Measurements from ENCODE around the gene ARL14.
"Not testable (repeated sequence)": the region's sequence is repeated elsewhere in the genome, so short reads cannot be mapped to it uniquely, and the experiment has no call there.

Gene ARL14

DNA sequence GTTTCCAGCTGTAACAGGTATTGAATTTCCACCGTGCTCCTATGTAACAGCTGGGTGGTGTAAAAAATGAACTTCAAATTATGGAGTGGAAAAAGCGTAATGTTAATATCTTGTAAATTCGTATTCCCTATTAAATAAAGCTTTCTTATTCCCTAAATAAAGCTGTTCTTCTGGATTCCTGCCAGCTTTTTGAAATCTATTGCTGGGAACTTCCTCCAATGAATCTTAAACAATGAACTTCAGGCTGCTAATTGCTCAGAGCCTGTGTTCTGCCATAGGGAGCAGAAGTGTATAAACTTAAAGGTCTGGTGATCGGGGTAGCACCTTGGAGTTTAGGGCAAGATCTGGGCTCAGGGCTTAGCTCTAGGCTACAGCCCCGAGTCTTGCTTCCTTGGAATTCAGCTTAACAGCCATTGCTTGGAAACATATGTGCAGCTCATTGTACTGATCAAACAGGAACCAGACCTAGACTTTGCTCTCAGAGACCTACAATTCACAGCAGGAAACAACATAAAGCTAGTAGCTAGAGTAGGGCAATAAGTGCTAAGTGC is 1.4 kb downstream of the ARL14 start:
- DNase-seq = no peak

DNA sequence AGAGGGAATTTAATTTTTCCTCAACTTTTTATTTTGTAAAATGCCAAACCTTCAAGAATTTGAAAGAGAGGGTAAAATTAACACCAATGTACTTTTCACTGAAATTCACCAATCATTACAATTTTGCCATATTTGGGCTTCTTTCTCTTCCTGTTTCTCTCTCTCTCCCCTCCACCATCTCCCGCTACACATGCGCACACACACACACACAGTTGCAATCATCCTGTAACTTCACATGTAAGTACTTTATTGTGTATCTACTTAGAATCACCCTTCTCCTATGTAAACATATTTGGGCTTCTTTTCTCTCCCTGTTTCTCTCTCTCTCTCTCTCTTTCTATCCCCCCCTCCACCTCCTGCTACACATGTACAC is 7.4 kb downstream of the ARL14 start:
- DNase-seq = no peak

DNA sequence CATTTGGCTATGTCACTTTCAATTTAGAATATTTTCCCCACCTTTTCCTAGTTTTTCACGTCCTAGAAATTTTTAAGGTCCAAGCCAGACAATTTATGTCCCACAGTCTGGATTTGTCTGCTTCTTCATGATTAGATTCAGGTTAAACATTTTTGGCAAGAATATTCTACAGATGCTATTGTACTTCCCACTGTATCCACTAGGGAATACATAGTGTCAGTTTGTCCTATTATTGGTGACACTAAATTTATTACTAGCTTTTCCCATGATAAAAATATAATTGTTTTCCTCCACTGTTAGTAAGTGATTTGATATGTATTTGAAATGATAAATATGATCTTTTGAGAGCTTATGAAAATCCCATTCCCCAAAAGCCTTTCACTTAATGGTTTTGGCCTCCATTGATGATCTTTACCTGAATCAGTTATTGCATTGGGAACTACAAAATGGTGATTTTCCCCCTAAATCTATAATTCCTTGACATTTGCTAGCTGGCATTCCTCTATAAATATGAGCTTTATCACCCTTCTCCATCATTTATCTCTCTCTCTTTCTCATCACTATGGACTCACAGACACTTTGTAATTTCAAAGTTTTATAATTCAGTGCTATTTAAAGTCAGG is 8.3 kb downstream of the ARL14 start:
- no peak for DNase-seq

DNA sequence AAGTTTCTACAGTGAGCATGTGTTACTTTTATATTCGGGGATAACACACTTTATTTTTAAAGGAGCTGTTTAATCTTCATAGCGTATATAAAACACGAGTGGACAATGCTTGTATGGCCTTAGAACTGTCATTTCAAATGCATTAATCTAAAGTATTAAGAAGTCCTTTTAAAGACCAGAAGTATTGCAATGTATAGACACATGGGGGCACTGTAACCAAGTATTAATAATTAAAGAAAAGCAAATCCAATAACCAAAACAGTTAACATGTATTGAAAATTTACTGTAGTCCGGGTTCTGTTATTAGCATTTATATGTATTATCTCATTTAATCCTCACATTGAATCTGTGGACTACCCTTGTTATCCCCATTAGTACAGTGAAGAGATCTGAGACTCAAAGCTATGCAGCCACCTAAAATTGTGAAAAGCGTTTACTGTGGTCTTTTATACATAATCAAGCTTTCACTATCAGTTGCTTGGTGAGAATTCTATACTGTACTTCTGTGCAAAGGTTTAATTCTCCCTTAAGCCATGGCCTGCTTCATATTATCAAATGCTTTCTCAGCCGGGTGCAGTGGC is 10.1 kb downstream of the ARL14 start:
- DNase-seq = no peak

DNA sequence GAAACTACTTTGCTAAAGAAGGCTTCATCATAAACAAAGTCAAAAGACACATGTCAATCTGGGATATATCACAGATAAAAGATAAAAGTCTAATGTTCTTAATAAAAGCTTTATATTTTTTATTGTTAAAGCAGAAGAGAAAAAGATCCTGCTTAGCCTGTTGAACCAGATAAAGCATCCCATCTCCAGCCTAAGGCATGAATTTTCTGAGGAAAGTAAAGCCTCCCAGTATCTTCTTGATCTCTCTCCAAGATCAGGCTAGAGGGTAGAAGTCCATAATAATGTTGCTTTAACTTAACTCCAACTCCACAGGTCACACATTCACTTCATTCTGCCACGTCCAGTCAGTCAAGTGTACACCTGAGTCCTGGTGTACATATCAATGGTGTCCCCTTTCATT is 14.2 kb downstream of the ARL14 start:
- no peak for DNase-seq

DNA sequence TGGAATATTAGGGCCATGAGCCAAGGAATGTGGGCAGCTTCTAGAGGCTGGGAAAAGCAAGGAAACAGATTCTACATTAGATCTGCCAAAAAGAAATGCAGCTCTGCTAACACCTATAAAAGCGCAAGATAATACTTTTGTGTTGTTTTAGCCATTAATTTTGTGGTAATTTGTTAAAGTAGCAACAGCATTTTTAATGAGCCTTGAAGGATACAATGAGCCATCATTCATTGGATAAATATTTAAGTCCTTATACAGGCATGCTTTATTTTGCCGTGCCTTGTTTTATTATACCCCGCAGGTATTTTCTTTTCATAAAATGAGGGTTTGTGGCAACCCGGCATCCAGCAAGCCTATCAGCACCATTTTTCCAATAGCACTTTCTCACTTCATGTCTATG is 15.0 kb downstream of the ARL14 start:
- DNase-seq = no peak

DNA sequence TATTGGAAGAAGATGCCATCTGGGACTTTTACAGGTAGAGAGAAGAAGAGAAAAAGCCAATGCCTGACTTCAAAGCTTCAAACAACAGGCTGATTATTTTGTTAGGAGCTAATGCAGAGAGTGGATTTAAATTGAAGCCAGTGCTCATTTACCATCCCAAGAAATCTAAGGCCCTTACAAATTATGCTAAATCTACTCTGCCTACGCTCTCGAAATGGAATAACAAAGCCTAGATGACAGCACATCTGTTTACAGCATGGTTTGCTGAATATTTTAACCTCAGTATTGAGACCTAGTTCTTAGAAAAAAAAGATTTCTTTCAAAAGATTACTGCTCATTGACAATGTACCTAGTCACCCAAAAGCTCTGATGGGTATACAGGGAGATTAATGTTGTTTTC is 16.2 kb downstream of the ARL14 start:
- no peak for DNase-seq

DNA sequence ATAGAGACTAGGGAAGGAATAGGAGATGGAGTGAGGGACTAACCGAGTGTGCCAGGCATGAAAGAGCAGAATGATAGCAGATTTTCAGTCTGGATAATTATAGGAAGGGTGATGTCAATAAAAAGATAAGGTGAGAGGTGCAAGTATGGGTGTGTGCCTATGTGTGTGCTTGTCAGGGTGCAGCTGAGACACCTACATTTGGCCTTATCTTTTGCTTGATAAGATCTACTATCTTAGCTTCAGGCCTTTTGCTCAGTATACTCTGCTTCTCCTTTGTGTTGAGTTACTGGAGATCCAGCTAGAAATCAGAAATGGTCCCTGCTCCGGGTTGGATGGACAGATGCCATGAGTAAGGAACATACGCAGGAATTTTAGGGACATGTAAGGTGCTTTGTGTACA is 17.4 kb downstream of the ARL14 start:
- no peak for DNase-seq

DNA sequence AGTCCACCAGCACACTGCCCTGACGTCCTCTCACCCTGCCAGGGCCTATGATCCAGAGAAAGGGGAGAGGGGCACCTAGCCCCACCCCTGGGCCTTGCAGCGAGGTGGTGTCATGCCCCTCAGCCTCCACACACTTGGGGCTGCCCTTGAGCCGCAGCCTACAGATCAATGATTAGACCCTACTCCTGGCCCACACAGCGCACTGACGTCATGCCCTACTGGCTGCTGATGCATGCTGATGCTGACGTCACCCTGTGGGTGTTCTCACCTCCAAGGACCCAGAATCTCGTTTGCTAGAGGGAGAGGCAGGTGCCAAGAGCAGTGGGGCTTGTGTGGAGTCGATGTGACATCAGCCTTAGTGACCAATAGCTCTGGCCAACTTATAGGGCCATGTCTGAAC is 18.0 kb downstream of the ARL14 start:
- DNase-seq = no peak

DNA sequence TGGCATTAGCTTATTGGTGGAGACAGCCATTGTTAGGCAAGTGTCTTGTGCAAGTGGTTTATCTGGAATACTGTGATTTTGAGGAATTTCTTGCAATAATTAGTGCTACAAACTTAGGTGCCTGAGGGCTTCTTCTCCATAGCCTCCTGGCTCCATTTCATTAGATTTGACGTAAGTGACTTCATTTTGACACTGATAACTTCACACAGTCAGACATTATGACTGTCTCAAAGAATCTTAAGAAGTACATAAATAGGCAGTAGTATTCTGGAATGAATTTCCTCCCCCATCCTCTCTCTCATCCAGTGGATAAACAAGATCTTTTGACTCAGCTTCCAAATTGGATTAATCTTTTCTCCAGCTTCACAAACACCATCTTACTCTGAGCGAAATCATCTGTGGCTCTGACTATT is 19.0 kb downstream of the ARL14 start:
- DNase-seq = no peak

DNA sequence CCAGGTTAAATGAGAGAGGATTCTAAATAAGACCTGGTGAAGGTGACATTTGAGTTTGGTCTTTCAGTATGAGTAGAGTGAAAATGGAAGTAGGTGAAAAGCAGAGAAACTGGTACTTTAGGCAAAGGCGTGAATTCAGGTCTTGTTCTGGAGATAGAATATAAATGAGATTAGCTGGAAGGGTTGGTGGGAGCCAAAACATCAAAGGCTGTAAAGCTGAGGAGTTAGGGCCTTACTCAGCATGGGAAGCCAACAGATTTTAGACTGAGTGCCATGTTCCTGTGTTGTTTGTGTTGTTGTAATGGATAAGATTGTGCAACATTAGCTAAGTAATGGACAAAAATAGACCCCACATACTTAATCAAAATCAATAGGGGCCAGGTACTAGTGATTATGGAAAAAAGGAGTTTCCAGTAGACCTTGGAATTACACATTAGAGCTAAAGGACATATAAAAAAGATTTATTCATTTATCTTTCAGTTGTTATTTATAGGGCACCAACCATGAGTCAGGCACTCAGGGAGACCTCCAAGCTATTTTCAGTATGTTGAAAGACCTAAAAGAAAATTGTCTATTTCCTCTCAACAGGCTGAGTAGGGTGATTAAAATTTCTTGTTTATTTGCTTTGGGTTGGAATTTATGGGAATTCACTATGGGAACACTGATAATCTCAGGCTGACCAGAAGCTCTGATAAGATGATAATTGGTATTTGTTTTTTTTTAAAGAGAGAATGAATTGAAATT is 20.8 kb downstream of the ARL14 start:
- no peak for DNase-seq

DNA sequence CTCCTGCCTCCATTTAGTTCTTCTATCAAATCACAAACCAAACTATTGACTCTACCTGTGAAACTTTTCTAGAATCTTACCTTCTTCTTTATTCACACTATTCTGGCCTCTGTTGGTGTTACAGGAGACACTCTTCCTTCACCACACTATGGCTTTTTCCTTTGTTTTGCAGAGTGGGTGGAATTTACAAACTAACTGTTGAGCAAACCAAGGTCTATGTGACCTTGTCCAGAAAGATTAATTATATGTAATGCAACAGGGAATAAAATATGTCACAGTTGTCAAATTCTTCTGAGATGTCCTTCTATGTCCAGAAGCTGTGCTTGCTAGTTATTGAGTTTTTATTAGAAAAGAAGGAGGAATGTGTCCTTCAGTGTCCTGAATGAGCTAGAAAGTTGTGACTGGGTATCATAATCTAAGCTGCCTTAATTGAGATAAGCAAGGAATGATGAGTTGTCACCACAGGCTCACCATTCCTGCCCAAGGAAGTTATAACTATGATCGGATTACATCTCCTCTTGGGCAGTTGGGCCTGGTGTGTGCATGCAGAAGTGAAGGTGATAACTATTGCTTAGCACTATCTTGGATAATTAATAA is 21.7 kb downstream of the ARL14 start:
- DNase-seq = no peak

DNA sequence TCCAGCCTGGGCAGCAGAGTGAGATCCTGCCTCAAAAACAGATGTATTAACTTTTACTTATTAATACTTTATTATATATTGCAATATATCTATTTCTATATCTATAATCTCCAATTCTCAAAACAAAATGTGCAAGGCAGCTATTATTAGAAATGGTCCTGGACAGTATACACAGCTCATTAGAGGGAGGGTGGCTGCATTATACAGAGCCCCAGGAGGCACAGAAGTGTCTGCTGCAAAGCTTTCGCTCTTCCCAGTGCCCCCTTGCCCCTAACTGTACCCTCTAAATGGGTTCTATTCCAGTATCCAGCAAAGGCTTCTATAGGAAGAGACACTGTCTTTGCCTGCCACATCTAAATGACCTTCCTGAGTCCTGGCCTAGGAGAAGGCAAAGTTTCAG is 24.5 kb downstream of the ARL14 start:
- no peak for DNase-seq

DNA sequence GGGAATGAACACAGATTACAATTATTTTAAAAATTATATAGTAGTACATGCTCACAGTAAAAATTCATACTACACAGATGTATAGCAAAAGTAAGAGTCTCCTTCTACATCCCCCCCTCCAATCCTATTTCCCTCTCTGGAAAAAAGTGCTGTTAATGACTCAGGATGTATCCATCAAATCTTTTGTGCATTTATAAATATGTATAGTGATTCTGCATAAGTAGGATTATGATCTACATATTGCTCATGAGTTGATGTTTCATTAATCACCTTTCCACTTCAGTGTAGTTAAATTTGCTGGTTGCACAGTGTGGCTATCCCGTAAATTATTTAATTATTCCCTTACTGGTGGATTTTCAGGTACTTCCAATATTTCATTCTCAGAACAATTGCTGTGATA is 25.3 kb downstream of the ARL14 start:
- no peak for DNase-seq

DNA sequence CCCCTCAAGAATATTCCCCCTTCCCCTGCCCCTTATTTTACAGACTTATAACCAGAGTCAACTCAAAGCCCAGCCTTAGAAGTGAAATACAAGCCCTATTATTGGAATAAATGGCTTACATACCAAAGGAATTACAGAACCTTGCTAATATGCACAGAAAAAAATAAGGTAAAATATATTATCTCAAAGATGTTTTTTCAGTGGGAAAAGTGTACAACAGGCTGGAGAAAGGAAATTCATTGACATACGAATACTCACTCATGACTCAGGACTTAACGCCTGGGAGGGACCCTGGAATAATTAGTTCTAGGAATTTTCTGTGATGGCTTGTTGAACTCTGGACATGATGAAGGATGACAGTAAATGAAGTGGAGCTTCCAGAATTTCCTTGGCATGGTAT is 27.0 kb downstream of the ARL14 start:
- no peak for DNase-seq

DNA sequence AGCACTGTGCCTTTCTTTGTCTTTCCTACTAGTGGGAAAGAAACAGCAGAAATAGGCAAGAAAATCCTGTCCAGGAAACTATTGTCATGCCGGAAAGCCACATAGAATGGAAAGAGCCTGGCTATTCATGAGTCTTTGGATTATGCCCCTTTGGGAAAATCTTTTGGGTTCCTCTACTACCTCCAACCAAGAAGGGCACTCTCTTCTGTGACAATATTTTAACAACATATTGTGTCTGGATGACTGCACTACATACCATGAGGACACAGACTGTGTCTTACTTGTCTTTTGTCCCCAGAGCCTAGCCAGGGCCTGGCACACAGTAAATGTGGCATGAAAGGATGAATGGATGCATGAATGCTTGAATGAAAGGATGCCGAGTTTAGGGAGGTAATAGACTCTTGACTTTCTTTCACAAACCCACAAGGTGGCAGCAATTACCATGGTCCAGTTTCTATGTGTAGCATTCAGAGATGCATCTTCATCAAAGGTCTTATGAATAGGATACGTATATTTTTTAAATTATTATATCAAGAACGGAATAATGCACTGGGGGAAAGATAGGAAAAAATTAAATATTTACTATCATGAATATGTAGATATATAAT is 30.3 kb downstream of the ARL14 start:
- no peak for DNase-seq

DNA sequence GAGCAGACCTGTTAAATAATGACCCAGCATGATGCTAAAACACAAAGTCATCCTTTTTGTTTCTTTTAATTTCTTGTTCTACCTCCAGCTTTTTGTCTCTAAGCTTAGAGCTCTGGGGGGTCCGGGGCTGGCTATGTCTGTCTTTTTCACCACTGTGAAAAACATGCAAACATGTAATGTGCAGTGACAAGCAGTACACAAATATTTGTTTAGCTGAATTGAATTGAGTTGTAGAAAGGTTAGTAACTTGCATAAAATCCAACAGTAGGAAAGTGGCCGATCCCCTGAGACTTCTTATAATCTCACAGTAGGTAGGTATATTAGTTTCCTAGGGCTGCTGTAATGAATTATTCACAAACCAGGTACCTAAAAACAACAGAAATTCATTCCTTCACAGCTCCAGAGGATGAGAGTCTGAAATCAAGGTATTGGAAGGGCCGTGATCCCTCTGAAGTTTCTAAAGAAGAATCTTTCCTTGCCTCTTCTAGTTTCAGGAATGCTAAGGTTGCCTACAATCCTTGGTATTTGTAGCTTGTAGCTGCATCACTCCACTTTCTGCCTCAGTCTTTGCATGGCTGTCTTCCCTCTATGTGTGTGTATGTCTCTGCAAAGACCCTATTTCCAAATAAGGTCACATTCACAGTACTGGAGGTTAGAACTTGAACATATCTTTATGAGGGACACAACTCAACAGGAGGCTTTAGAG is 32.7 kb downstream of the ARL14 start:
- no peak for DNase-seq

DNA sequence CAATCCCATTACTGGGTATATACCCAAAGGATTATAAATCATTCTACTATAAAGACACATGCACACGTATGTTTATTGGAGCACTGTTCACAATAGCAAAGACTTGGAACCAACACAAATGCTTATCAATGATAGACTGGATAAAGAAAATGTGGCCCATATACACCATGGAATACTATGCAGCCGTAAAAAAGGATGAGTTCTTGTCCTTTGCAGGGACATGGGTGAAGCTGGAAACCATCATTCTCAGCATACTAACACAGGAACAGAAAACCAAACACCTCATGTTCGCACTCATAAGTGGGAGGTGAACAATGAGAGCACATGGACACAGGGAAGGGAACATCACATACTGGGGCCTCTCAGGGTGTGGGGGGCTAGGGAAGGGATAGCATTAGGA is 36.2 kb downstream of the ARL14 start:
- DNase-seq = not testable (repeated sequence)

DNA sequence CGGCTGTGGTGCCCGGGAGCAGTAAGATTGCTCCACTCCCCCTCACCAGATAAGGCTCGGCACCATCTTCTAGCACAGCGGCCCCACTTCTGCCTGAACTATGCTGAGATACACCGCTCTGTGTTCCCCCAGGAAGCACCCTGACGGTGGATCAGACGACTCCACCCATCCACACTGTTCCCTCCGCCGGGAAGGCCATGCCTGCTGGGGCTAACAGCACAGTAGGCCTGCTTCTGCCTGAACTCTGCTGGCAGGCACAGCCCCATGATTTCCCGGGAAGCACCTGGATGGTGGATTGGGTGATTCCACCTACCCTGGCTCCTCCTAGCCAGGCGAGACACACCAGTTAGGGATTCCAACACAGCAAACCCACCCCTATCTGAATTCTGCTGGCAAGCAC is 42.8 kb downstream of the ARL14 start:
- DNase-seq = no peak

DNA sequence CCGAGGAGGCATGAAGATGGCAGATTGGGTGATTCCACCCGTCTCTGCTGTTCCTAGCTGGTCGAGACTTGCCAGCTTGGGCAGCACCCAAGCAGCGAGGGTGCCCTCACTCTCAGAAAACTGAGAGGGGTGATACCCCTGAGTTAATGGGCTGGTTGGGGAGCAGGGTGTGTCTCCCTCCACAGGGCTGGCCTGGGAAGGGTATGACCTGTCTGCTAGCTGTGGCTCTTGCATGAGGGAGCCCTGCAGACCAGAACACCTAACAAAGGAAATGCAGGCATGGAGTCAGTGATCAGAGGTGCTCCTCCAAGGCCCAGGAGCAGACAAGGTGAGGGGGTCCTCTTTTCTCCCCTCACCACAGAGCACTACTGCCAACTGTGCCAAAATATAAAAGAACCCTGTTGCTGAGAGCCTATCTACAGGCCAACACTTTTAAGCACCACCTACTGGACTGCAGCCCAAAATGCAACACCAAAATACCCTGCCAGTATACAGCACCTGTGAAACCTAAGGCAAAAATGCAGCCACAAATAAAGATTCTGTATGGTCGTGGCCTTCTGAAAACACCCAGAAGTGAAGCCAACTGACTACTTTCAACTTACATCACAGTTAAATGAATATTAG is 43.3 kb downstream of the ARL14 start:
- DNase-seq = no peak

DNA sequence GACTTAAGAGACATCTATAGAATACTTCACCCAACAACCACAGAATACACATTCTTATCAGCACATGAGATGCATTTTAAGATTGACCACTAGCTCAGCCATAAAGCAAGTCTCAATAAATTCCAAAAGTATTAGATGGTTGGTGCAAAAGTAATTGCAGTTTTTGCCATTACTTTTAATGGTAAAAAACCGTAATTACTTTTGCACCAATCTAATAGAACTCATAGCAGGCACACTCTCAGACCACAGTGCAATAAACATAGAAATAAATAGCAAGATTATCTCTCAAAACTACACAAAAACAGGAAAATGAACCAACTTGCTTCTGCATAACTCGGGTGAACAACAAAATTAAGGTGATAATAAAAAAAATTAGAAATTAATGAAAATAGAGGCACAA is 45.4 kb downstream of the ARL14 start:
- DNase-seq = no peak

DNA sequence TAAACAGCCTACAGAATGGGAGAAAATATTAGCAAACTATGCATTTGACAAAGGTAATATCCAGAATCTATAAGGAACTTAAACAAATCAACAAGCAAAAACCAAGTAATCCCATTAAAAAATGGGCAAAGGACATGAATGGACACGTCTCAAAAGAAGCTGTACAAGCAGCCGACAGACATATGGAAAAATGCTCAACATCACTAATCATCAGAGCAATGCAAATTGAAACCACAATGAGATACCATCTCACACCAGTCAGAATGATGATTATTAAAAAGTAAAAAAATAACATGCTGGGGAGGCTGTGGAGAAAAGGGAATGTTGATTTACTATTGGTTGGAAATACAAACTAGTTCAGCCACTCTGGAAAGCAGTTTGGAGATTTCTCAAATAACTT is 48.4 kb downstream of the ARL14 start:
- no peak for DNase-seq

All from islet precursor cell (in vitro differentiated cells).